HG02840 (cell line): ENCODE results near the gene NDUFA11.
"Not testable (repeated sequence)": the region's sequence is repeated elsewhere in the genome, so short reads cannot be mapped to it uniquely, and the experiment has no call there.

Experiments used
- ATAC-seq: cut with Tn5 transposase; IDR thresholded peaks from one replicate; pipeline ENCODE4 v1.9.1; 2021; ENCODE audit warnings: mild to moderate bottlenecking, moderate library complexity, moderate number of reproducible peaks; ENCODE audit not compliant: unreplicated experiment, low FRiP score

The NDUFA11 gene

DNA sequence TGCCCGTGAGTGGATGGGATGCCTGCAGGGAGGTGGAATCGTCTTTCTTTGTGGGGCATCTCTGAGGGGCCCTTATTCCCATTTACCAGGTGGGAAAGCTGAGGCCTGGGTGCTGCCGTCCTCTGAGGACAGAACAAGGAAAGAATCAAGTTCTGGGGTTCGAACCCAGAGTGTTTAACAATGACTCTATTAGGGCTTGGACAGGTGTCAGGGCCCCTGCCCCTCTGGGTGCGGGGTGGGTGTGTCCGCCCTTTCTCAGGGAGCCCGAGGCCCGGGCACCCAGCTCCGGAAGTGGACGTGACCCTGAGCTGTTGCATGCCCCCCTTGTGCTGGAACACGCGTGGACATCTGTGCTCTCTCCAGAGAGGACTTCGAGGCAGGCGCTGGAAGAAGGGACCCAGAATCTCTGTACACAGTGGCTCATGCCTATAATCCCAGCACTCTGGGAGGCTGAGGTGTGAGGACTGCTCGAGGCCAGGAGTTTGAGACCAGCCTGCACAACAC, 10.8 kb downstream of the NDUFA11 start:
- no peak for ATAC-seq

DNA sequence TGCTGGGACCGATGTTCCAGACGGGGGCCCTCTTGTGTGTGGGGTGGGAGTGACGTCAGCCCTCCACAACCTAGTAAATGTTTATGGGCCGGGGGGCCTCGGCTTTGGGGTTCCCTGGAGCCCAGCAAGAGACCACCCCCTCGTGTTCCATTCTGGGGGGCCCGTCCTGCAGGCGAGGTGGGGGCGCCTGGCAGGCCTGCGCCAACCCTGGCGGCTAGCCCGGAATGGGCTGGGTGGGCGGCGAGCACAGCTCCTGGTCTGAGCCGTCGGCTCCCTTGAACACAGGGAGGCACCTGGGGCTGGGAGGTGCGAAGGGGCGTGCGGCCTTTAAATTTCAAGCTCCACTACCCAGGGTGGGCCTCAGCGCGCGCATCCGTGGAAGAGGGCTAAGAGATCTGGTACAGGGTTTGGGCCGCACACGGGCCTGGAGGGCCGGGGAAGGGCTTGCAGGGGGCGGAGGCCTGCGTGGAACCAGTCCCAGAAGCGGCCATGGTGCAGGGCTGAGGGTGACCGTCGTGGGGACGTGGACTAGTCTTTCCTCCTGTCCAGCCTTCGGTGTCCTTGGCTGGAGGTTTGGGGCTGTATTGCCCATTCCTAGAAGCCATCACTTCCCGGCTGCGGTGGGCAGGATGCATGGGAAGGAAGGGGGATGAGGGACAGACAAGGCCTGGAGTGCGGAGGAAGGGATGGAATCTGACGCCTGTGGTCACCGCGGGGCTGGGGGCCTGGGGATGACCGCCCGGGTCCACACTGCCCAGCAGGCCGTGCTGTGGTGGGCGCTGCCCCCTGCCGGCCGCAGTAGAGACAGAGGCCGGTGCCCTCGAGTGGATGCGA, 11.4 kb downstream of the NDUFA11 start:
- no peak for ATAC-seq

DNA sequence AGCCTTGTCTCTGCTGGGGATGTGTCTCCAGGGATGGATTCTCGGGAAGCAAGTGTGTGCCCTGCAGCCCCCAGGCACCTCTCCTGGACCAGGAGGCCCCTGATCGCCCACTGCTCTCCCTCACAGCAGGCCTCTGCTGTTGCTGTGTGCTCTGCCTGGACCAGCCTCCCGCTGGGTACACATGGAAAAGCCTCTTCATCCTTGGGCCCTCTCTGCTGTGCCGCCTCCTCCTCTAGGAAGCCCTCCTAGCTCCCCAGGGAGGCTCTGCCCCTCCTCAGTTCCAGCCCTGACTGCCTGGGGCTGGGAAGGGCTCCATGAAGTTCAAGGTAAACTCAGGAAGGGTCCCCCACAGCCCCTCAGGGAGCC, 12.0 kb downstream of the NDUFA11 start:
- no peak for ATAC-seq

DNA sequence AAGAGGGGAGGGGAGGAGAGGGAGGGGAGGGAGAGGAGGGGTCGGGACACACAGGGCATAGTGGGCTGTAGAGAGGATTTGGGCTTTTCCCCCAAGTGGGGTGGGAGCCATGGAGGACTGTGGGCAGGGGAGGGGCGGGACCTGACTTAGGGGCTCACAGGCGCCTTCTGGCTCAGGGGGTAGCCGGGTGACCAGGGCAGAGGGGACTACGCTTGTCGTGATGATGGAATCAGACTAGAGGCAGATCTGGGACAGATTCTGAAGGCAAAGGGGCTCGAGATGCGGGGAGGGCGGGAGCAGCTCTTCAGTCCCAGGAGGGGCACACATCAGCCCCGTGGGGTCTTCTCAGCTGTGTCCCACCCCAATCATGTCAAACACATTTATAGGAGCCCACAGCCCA, 13.5 kb downstream of the NDUFA11 start:
- no peak for ATAC-seq

DNA sequence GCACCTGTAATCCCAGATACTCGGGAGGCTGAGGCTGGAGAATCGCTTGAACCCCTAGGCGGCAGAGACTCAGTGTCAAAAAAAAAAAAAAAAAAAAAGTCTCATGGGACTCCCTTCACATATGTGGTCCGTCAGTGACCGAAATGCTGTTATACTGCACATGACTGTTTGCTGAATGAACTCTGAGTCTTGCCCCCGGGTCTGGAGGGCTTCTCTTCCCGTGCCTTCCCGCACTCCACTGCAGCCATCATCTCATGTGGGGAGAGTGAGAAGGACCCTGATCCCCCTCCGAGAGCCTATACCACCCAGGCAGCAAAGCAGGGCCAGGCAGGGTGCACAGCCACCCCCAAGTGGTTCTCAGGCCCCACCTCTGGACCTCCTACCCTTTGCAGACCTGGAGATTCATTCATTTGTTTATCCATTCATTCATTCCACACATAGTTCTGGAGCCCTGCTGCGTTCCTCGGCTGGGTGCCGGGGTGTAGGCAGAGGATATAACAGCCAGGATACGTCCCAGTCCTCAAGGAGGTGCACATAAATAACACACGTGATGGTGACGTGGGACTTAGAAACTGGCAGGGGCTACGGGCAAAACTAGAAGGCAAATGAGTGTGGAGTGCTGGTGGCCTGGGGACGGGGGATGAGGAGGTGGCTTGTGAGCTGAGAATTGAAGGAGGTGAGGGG, 14.2 kb downstream of the NDUFA11 start:
- no peak for ATAC-seq

DNA sequence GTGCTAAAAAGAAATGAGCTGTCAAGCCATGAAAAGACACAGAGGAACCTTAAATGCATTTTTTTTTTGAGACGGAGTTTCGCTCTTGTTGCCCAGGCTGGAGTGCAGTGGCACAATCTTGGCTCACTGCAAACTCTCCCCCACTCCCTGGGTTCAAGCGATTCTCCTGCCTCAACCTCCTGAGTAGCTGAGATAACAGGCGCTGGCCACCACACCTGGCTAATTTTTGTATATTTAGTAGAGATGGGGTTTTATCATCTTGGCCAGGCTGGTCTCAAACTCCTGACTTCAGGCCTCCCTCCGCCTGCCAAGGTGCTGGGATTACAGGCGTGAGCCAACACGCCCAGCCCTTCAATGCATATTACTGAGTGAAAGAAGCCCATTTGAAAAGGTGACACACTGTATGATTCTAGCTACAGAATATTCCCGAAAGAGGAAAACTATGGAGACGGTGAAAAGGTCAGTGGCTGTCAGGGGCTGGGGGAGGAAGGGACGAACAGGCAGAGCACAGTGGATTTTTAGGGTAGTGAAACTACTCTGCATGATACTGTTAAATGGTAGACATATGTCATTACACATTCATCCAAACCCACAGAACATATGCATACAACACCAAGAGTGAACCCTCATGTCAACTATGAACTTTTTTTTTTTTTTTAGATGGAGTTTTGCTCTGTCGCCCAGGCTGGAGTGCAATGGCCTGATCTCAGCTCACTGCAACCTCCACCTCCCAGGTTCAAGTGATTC, 19.4 kb downstream of the NDUFA11 start:
- not testable (repeated sequence) for ATAC-seq

DNA sequence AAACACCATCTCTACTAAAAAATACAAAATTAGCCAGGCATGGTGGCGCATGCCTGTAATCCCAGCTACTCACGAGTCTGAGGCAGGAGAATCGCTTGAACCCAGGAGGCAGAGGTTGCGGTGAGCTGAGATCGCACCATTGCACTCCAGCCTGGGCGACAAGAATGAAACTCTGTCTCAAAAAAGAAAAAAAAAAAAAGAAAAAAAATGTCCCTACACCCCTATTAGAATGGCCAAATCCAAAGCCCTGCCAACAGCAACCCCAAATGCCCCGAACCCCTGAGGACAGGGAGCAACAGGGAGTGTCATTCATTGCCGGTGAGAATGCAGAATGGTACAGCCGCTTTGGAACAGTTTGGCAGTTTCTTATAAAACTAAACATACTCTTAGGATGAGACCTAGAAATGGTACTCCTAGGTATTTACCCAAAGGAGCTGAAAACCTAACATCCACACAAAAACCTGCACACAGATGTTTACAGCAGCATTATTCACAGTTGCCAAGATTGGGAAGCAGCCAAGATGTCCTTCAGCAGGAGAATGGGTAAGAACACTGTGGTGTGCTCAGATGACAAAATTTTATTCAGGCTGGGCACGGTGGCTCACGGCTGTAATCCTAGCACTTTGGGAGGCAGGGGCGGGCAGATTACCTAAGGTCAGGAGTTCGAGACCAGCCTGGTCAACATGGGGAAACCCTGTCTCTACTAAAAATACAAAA, 20.3 kb downstream of the NDUFA11 start:
- not testable (repeated sequence) for ATAC-seq

DNA sequence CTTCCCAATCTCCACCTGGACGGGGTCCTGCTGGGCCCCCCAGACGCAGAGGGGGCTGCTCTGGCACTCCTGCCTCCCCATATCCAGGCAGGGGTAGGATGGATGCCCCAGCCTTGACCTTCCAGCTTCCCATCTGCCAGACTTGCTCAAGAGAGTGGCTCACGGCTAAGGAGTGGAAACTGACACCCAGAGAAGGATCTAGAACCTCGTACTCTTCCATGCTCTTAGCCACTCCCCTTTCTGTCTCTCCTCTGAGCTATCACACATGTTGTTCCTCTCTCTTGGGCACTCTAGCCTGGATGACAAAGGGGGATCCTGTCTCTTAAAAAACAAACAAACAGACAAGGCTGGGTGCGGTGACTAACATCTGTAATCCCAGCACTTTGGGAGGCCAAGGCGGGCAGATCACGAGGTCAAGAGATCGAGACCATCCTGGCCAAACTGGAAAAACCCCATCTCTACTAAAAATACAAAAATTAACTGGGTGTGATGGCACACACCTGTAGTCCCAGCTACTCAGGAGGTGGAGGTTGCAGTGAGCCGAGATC, 21.1 kb downstream of the NDUFA11 start:
- no peak for ATAC-seq

DNA sequence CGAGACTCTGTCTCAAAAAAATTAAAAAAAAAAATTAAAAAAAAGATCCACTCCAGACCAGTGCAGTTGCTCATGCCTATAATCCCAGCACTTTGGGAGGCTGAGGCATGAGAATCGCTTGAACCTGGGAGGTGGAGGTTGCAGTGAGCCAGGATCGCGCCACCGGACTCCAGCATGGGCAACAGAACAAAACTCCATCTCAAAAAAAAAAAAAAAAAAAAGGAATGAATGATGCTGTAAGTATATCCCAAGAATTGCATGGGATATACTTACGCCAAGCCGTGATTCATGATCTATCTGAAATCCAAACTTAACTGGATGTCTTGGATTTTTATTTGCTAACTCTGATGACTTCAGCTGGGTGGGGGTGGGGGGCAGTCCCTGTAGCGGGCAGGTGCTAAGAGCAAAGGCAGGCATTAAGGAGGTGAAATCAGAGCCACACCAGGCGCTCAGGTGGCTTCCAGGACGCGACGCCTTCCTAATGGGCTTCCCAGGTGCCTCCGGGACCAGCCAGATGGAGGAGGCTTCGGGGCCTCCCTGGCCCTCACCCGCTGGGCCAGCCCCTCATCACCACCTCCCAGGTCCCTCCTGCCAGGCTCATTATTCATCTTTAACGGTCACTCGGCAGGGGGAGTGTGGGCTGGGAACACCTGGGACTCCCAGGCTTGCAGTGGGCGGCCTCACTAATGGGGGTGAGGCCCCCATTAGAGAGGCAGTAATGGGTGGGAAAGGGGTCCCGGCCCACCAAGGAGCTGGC, 21.9 kb downstream of the NDUFA11 start:
- ATAC-seq: no peak

DNA sequence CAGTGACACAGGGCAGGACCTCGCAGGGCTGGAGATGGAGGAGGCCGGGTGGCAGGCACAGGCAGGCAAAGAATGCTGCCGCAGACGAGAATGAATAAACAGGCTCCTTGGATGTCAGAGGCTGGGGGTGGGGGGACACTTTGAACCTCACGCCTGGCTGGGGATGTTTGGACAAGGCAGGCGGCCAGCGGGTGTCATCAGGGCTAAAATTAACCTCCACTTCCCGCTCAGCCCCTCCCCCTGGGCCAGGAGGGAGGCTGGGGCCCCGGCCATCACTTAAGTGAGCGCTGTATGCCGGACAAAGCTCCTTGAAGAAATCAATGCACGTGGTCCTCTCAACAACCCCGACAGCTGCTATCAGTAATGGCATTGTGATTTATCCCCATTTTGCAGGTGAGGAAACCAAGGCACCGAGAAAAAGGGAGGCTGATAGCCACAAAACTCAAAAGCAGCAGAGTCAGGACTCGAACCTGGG, 22.9 kb downstream of the NDUFA11 start:
- ATAC-seq: no peak

DNA sequence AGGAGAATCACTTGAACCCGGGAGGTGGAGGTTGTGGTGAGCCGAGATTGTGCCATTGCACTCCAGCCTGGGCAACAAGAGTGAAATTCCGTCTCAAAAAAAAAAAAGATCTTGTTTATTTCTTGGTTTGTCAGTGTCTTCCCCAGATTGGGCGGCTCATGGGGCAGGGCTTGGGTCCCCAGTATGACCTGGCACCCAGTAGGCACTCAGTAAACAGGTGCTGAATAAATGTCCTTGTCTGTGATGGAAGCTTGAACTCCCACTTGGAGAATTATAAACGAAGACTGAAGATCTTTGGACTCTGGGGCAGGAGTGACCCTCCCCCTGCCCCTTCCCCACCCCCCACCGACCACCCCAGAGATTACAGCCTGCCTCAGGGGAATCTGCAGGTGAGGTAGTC, 23.4 kb downstream of the NDUFA11 start:
- ATAC-seq: no peak

DNA sequence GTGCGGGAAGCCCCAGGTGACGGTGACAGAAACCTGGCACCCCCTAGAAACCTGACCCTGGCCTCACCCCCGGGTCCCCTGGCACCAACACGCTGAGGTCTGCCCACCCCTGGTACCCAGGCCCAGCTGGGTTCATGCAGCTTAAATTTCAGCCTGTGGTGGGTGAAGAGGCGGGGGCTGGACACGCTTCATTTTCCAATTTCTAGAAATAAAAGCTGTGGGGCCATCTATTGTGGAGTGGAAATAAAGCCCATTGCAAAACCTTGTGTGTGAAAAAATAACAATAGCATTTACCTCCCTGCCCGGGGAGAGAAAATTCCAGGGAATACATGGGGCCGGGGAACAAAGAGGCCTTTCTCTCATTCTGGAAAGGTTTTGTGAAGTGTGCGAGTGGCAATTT, 25.7 kb downstream of the NDUFA11 start:
- no peak for ATAC-seq

DNA sequence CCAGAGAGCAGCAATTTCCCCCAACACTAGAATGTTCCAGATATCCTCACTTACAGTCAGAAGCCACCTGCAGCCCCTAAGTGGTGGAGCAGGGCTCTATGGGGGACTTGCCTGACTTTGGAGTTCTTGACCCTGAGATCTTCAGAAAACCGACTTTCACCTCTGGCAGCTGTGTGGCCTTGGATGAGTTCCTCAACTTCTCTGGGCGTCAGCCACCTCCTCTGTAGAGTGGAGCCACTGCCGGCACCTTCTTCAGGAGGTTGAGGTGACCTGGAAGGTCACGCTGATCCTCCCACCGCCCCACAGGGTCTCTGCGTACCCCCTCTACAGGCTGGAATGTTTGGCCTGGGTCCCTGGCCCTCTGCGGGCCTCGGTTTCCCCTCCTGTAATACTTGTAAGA, 26.2 kb downstream of the NDUFA11 start:
- ATAC-seq: no peak

DNA sequence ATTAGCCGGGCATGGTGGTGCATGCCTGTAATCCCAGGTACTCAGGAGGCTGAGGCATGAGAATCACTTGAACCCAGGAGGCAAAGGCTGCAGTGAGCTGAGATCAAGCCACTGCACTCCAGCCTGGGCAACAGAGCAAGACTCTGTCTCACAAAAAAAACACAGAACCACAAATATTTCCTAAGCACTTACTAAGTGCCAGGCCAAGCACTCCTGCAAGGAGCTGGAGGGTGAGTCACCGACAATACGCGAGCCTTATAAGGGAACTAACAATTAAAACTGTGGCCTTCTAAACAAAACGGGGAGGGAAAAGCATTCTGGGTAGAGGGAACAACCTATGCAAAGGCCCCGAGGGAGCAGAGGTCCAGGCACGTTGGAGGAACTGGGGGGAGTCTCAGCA, 29.1 kb downstream of the NDUFA11 start:
- ATAC-seq: not testable (repeated sequence)

DNA sequence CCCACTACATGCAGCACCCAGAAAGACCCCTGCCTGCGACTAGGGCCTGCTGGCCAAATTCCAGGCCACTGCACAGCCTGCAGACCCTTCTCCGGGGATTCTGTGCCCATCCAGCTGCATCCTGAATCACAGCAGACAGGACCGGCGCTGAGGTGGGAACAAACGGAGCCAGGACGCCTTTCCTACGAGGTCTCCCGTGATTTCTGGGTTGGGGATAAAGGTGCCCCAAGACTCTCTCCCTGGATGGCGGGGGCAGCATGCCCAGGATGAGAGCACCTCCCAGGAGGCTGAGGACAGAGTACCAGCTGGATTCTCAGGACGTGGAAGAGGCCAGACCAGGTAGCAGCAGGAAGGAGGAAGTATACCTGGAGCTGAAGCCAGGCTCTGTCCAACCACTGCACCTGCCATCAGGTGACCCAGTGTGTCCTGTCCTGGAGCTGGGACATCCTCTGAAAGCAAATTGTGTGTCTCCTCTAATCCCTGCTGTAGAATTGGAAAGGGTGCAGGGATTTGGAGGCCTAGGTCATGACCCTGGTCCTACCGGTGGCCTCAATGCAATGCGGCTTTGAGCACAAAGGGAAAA, 29.9 kb downstream of the NDUFA11 start:
- no peak for ATAC-seq

DNA sequence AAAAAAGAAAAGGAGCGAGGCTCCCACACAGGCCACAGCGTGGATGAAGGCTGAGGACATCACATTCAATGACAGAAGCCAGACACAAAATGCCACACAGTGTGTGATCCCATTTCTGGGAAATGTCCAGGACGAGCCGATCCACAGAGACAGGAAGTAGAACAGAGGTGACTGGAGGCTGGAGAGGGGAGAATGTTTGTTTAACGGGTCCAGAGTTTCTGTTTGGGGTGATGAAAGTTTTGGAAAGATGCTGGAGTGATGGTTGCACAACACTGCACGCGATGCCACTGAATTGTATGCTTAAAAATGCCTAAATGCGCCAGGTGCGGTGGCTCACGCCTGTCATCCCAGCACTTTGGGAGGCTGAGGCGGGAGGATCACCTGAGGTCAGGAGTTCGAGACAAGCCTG, 32.6 kb downstream of the NDUFA11 start:
- ATAC-seq: no peak

DNA sequence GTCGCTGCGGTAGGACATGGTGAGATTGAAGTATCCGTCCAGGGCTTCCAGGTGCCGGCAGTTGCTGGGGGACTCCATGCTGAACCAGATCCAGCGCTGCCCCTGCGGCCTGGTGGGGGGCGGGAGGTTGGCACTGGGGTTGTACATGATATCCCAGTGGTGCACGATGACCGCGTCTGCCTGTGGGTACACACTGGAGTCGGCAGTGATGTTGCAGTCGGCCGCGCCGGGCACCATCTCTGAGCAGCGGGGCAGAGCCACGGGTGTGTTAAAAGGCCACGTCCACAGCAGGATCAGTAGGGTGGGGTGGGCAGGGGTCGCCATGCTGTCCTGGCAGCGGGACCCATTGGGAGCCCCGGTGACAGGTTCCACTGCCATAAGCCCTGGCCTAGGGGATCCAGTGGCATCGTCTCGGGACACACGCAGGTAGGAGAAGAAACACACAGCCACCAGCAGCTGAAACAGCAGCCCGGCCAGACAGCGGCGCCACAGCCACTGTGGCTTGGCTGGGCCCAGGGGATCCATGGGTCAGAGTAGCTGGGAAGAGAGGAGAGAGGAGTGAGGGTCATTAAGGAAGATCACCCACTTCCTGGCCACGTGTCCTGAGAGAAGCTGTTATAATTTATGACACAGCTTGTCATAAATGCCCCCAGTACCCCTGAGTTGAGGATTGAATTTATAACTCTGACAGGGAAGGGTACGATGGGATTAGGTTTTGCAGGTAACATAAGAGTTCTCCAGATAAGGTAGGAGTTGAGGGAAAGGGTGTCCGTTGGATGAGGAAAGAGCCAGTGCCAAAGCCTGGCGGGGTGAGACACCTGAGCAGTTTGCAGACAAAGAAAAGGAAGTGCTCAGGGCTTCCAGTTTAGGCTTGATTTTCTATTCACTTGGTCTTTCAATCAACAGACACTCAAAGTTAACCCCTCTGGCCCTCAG, 36.1 kb downstream of the NDUFA11 start:
- ATAC-seq: no peak

DNA sequence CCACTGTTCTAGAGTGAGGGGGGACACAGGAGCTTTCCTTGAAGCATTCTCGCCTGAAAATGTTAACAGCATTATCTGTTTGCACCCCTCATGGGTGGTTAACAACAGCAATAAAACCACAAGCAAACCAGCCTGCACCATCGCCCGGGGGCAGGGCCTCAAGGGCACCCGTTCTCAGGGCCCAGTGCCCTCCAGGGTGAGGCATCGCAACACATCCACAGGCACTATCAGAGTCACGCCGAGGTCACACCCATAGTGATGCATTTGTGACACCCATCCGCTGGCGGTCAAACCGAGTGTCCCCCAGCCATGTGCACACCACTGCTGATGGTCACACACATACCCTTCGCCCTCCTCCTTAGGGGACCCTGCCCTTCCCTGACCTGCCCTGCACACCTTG, 37.8 kb downstream of the NDUFA11 start:
- no peak for ATAC-seq
